Epidermal melanocyte (primary cell): ENCODE results near the gene ELOVL5.
A peak's percentile ranks its signal among the peaks of the same experiment; 100 is the strongest.
"Not testable (repeated sequence)": the region's sequence is repeated elsewhere in the genome, so short reads cannot be mapped to it uniquely, and the experiment has no call there.

Experiments
- DNase-seq: peaks from one replicate; pipeline ENCODE4 v3.0.0; 2011; ENCODE audit warnings: low spot score; ENCODE audit not compliant: insufficient read length

The ELOVL5 gene, protein sequence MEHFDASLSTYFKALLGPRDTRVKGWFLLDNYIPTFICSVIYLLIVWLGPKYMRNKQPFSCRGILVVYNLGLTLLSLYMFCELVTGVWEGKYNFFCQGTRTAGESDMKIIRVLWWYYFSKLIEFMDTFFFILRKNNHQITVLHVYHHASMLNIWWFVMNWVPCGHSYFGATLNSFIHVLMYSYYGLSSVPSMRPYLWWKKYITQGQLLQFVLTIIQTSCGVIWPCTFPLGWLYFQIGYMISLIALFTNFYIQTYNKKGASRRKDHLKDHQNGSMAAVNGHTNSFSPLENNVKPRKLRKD

GRCh38 chr6:53348371-53349208 lies at the start of gene ELOVL5:
TSS of gene ELOVL5 (minus strand) at chr6:53348950. CDS start at chr6:53295699, 53,251 bp downstream.
- peak; percentile 82 for DNase-seq

GRCh38 chr6:53397283-53397682 lies 48.5 kb upstream of the ELOVL5 start:
- DNase-seq: no peak

DNA sequence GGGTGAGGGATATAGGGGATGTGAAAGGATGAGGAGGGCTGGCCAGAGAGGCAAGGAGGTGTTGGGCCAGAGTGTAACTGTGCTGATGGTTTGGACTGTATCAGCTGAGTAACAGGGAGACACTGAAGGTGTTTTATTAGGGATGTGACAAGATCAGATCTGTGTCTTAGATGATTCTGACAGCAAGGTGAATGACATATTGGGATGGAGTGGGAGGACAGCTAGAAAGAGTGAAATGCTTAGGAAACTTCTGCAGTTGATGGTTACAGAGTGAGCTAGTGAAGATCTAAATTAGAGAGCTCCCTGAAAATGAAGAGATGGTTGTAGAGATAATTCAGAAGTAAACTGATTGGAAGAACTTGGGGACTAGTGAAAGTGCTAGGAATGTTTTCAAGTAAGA lies 47.2 kb upstream of the ELOVL5 start:
- no peak for DNase-seq

DNA sequence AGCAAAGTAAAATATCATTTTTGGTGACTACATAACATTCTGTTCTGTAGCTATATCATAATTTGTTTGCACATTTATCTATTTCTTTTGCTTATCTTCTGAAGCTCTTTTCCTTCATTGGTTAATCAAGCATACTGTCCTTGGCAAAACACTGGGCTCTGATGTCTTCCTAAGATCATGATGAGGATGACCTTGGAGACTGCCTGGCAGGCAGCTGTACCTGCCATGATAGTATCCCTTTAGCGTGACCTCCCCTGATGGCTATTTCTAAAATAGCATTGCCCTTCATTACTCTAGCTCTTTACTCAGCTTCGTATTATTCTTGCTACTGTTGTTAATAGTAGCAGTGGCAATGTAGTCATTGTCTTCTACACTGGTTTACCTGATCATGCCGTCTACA lies 46.0 kb upstream of the ELOVL5 start:
- no peak for DNase-seq

GRCh38 chr6:53391170-53391569 lies 42.4 kb upstream of the ELOVL5 start:
- no peak for DNase-seq

DNA sequence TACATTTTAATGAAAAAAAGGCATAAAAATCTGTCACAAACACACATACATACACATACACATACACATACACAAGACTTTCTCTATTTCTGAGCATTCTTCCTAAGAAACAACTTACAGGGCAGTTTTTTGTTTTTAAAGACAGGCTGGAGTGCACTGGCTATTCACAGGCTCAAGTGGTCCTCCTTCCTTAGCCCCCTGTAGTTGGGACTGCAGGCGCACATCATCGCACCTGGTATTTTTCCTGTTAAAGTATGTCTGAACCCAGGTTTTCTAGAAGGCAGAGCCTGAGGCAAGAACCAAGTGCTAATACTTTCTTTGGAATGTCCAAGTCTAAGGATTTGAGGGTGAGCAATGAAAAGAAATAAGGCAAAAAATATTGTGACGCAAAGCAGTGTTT lies 41.3 kb upstream of the ELOVL5 start:
- no peak for DNase-seq

DNA sequence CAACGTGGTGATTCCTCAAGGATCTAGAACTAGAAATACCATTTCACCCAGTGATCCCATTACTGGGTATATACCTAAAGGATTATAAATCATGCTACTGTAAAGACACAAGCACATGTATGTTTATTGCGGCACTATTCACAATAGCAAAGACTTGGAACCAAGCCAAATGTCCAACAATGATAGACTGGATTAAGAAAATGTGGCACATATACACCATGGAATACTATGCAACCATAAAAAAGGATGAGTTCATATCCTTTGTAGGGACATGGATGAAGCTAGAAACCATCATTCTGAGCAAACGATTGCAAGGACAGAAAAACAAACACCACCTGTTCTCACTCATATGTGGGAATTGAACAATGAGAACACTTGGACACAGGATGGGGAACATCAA lies 39.9 kb upstream of the ELOVL5 start:
- DNase-seq: not testable (repeated sequence)

DNA sequence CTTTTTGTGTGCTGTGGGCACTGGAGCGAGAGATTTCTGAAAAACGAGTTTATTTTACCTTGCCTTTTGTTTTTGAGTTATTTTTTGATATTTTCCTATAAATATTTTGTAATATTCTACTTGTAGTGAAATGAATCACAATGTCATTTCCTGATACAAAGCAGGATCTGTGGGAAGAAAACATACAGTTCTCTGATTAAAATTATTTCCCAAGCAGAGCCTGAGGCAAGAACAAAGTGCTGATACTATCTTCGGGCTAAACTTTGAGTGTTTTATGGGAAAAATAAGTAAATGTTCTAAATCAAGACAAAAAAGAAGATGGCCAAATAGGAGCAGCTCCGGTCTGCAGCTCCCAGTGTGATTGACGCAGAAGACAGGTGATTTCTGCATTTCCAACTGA lies 33.7 kb upstream of the ELOVL5 start:
- no peak for DNase-seq

GRCh38 chr6:53378208-53378607 lies 29.5 kb upstream of the ELOVL5 start:
- no peak for DNase-seq

GRCh38 chr6:53377793-53378192 lies 29.0 kb upstream of the ELOVL5 start:
- DNase-seq: no peak

DNA sequence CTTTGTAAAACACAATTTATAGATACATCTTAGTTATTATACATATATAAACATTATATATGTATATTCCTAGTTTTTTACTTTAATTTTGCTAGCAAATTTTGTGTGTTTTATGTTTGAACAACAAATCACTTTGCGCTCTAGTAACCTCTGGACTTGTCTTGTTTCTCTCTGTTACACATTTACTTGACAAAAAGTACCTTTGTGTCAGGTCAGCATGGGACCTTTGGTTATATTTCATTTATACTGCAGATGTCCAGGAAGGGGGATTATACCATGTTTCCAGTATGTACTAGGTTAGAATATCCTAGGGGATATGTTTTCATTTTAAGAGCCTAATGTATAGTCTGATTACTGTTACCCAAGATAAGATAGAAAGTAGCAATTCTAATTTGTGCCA lies 28.5 kb upstream of the ELOVL5 start:
- DNase-seq: no peak

GRCh38 chr6:53376661-53377226 lies 28.0 kb upstream of the ELOVL5 start:
- DNase-seq: no peak

DNA sequence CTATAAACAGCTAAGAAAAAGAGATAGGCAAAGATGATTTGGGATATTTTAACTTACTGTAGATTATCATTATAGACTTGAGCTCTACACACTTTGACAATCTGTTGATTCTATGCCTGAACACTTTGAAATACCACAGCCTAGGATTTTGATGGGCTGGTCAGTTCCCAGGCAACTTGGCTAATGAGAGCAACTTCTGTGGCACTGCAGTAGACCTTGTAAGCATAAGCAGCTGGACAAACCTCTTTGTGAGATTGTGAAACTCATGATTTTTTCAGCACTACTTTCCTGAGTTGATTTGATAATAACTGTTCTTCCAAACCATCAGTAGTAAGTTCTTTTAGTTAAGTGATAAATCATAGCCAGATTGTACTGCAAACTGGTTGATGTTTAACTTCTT lies 27.1 kb upstream of the ELOVL5 start:
- DNase-seq: no peak

GRCh38 chr6:53373638-53374037 lies 24.9 kb upstream of the ELOVL5 start:
- DNase-seq: no peak

DNA sequence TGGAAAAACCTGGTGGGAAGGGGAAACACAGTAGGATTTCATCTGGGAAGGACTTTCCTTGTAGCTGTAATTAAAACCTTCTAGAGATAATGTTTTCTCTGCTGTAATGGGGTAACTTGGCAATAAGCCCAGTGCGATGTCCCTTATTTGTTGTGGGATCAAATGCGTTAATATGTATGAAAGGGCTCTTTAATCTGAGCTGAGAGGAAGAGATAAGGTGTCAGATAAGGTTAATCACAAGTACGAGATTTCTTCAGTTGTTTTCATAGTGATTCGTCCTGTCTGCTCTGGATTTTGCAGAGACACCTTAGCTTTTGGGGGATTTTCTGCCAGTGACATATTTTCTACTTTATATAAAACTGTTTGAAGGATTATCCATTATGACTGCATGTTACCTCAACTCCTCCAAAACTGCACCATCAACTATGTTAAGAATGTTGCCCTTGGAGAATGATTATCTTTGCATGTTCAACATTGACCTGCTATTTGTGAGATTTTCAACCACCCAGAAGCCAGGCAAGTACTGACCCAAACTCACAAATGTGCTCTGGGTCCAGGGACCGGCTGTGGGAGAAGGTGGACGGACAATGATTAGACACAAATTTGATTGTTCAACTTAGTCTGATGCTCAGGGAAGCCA lies 21.2 kb upstream of the ELOVL5 start:
- no peak for DNase-seq

DNA sequence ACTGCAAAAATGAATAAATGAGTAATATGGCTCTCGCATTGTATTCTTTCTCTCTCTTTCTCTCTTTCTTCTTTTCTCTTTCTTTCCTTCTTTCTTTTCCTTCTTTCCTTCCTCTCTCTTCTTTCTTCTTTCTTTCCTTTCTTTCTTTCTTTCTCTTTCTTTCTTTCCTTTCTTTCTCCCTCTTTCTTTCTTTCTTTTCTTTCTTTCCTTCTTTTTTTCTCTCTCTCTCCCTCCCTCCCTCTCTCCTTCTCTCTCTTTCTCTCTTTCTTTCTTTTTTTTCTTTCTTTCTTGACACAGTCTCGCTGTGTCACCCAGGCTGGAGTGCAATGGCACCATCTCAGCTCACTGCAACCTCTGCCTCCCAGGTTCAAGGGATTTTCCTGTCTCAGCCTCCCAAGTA lies 20.3 kb upstream of the ELOVL5 start:
- DNase-seq: no peak

- no peak for DNase-seq
These were observed 17.4 kb upstream of the ELOVL5 start for GRCh38 chr6:53366128-53366641.

GRCh38 chr6:53363341-53364079 lies 14.8 kb upstream of the ELOVL5 start:
- DNase-seq: no peak

GRCh38 chr6:53361549-53362031 lies 12.8 kb upstream of the ELOVL5 start:
- no peak for DNase-seq

DNA sequence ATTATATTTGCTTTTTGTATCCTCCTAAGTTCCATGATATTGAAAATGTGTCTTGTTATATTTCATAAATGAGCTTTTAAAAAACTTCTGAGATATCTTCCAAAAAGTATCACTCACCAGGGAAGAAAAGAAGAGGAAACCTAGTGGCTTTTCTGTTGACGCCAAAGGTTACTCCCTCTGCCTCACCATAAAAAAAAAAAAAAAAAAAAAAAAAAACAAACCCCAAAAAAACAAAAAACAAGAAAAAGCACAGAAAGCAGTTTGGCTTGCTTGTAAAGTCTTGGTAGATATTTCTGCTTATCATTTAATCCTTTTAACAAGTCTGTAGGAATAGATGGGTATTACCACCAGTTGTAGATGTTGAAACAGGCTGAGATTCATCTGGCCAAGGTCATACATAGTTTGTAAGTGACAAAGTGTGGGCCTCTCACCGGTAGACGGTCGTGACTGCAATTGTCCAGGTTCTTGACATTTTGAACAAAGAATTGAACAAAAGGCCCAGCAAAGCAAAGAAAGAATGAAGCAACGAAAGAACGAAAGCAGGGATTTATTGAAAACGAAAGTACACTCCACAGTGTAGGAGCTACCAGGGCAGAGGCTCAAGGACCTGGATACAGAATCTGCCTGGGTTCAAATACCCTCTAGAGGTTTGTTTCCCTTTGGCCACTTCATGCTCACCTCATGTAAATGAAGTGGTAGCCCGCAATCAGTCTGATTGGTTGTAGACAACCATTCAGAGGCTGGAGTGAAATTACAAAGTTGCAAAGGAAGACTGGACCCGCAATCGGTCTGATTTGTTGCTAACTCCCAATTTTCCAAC lies 11.6 kb upstream of the ELOVL5 start:
- no peak for DNase-seq
